H7 (cell line): ENCODE data around the gene NETO2. TPM values are rescaled to one million over a fixed set of nuclear protein-coding genes. Genes with fewer than 3 reads are reported as not detected.
"Not testable (repeated sequence)": the region's sequence is repeated elsewhere in the genome, so short reads cannot be mapped to it uniquely, and the experiment has no call there.

Source experiments
- DNase-seq: peaks from one replicate; pipeline ENCODE4 v3.0.0; 2012
- H3K27me3 ChIP-seq: 2 replicates; pipeline ENCODE4 v1.6.0; 2011; ENCODE audit warnings: mild to moderate bottlenecking, low read length; ENCODE audit not compliant: control insufficient read depth, insufficient read depth
- H3K36me3 ChIP-seq: replicated peaks from 2 replicates; pipeline ENCODE4 v1.5.1; 2011; ENCODE audit warnings: low read length; ENCODE audit not compliant: control insufficient read depth, insufficient read depth
- H3K4me3 ChIP-seq: 2 replicates; pipeline ENCODE4 v1.5.1; 2011; ENCODE audit warnings: low read depth, mild to moderate bottlenecking, control low read depth, low read length, moderate library complexity; ENCODE audit not compliant: insufficient read depth
- total RNA-seq: library from RNA; depleted of rRNA; stranded (reverse); fragments of >200 nt; shearing (Covaris generic); gene quantifications from 2 replicates; pipeline ENCODE4 v1.2.3, GENCODE V29; 2014

NETO2 gene
- total RNA-seq, 1 experiment from 2014 or later: 38.2 TPM

DNA sequence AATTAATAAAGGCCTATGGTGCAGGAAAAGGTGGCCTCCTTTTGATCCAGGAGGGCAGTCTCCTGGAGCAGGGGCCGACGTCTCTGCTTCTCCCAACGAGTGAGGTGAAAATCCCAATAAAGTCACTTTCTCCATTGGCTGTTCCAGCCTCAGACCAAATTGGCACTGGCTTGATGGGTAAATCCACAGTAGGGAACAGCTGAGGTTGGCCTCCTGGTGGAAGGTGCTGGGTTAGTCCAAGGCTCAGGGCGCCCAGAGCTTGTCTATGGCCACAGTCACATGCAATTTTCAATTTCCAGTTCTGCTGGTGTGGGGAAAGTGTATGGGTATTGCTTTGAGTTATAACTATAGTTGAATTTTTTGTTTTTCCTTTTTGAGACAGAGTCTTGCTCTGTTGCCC is 79.0 kb downstream of the NETO2 start:
- Histone ChIP-seq H3K36me3 (no peaks in the 10 kb centered on the region), H3K4me3 (no peak overlapping the region), H3K27me3 (no peaks in the 10 kb centered on the region)
- DNase-seq: no peak

DNA sequence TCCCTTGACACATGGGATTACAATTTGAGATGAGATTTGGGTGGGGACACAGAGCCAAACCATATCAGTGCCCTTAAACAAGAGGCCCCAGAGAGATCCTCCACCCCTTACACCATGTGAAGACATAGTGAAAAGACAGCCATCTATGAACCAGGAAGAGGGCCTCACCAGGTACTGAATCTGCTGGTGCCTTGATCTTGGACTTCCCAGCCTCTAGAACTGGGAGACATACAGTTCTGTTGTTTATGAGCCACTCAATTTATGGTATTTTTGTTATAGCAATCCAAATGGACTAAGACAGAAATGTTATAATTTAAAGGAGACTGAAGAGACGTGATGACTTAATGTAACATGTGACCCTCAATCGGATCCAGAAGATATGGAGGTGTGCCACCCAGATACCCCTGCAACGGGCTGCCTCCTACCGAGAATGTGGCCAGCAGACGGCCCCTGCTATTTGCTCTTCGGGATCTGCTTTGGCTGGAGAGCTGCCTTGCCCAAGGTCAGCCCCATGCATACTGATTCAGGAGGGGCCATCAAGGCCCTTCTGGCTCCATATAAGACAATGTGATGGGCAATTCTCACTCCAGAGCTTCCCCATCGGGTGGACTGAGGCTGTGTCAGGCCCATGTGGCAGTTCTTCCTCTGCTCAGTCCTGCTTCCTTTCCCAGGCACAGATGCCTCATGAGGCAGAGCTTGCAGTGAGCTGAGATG is 80.6 kb downstream of the NETO2 start:
- DNase-seq: no peak
- no peaks in the 10 kb centered on the region for H3K27me3 ChIP-seq
- H3K36me3 ChIP-seq: no peaks in the 10 kb centered on the region
- no peak overlapping the region for H3K4me3 ChIP-seq

DNA sequence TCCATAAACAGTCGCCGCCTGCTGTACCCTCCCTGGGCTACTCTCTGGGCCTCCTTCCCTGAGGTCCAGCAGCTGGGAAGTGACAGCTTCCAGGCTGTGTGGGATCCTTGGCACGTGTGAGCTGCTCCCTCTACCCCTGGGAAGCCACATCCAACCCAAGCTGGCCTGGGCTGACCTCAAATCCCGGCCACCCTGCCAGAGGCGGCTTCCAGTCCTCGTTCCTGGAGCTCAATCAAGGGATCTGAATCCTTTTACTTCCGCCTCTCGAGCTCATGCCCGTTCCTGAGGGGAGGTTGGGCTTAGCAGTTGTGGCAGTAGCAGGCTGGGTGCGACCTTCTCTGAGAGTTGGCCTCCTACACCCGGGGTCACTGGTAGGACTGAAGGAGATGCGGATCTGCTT is 82.5 kb downstream of the NETO2 start:
- no peaks in the 10 kb centered on the region for H3K36me3 ChIP-seq
- DNase-seq: no peak
- no peaks in the 10 kb centered on the region for H3K27me3 ChIP-seq
- H3K4me3 ChIP-seq: no peak overlapping the region

DNA sequence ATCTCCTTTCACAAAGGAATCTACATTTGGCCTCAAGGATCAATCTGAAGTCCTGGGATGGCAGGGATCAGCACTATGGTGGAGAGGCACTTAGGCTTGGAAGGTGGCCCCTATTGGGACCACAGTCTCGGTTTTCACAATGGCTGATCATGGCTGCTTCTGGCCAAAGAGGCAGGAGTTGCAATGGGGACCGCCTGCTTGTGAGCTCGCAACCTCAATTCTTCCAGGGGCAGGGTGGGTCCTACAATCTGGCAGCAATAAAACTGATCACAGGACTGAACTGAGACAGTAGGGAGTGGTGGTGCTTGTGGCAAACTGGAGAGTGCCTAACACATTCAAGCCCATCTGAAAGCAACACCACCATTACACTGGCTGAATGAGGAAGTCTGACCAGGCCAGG is 83.1 kb downstream of the NETO2 start:
- H3K4me3 ChIP-seq: no peak overlapping the region
- DNase-seq: no peak
- H3K27me3 ChIP-seq: no peaks in the 10 kb centered on the region
- no peaks in the 10 kb centered on the region for H3K36me3 ChIP-seq

DNA sequence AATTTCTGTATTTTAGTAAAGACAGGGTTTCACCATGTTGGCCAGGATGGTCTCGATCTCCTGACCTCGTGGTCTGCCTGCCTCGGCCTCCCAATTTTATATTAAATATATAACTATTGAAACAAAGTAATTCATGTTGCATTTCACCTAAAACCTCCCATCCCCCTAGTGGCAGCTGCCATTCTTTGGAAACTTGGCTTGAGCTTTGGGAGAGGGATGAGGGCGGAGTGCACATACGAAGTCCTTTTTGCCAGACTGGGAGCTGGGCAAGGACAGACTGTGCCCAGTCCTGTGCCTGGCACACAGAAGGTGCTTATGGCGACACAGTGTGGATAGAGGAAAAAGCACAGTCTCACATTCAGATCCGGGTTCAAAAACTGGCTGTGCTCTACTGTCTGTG is 83.8 kb downstream of the NETO2 start:
- no peak for DNase-seq
- no peaks in the 10 kb centered on the region for H3K27me3 ChIP-seq
- no peaks in the 10 kb centered on the region for H3K36me3 ChIP-seq
- H3K4me3 ChIP-seq: no peak overlapping the region

DNA sequence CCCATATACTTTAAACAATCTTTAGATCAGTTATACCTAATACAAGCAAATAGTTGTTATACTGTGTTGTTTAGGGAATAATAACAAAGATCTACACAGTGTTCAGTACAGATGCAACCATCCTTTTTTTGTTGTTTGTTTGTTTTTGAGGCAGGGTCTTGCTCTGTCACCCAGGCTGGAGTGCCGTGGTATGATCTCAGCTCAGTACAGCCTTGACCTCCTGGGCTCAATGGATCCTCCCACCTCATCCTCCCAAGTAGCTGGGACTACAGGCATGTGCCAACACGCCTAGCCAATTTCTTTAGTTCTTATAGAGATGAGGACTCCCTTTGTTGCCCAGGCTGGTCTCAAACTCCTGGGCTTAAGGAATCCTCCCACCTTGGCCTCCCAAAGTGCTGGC is 84.6 kb downstream of the NETO2 start:
- not testable (repeated sequence) for H3K36me3 ChIP-seq, H3K27me3 ChIP-seq, H3K4me3 ChIP-seq, DNase-seq

DNA sequence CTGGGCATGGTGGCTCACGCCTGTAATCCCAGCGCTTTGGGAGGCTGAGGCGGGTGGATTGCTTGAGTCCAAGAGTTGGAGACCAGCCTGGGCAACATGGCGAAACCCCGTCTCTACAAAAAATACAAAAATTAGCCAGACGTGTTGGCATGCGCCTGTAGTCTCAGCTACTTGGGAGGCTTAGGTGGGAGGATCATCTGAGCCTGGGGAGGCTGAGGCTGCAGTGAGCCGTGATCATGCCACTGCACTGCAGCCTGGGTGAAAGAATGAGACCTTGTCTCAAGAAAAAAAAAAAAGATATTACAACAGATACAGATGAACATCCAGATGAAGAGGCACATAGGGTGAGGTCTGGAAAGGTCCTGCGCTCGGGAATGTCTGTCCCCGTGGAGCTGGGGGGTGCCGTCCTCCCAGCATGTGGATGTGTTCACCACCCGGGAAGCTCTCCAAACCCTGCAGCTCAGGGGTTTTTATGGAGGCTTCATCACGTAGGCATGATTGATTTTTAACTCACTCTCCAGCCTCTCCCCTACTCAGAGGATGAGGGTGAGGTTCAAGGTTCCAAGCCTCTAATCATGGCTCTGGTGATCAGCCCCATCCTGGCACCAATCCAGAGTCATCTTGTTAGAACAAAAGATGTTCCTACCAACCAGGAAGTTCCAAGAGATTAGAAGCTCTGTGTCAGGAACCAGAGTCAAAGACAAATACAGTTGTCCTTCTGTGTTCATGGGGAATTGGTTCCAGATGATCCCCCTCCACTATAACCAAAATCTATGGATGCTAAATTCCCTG is 85.3 kb downstream of the NETO2 start:
- Histone ChIP-seq H3K27me3 (no peaks in the 10 kb centered on the region), H3K4me3 (no peak overlapping the region), H3K36me3 (no peaks in the 10 kb centered on the region)
- DNase-seq: no peak

DNA sequence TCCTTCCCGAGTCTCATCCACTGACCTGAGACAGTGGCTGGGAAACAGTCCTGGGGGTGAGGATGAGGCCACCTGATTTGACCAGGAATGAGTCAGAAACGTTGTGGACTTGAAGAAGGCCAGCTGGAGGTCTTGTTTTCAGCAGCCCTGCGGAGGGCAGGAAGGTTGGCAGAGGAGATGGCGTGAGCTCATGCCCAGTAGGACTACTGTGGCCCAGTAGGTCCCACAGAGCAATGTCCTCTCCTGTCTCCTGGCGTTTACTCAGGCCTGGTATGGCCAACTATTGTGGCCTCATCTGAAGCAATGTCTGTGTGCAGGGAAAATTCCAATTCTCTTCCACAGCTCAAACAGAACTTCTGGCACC is 86.1 kb downstream of the NETO2 start:
- DNase-seq: no peak
- H3K27me3 ChIP-seq: no peaks in the 10 kb centered on the region
- no peaks in the 10 kb centered on the region for H3K36me3 ChIP-seq
- no peak overlapping the region for H3K4me3 ChIP-seq

DNA sequence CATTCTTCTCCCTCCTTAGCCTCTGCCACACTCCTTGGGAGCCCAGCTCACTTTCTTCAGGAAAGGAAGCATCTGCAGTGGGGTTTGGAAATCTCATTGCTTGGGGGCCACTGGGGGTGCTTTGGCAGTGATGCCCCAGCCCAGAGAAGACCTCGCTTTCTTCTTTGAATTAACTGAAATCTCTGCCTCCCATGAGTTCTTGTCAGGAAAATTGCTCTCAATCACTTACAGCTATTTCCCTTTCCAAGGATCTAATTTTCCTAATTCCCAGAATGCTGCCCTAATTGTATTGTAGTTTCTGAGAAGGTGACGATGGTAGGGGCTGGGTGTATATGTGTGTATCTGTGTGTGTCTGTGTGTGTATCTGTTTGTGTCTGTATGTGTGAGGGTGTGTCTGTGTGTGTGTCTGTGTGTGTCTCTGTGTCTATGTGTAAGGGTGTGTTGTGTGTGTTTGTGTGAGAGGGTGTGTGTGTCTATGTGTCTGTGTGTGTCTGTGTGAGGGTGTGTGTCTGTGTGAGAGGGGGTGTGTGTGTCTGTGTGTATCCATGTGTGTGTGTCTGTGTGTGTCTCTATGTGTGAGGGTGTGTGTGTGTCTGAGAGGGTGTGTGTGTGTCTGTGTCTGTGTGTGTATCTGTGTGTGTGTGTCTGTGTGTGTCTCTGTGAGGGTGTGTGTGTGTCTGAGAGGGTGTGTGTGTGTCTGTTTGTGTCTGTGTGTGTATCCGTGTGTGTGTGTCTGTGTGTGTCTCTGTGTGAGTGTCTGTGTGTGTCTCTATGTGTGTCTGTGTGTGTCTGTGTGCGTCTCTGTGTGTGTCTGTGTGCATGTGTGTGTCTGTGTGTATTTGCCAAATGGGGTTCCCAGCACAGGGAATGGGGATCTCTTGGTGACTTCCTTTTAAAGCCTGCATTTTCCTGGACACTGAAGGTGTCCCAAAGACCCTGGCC is 86.8 kb downstream of the NETO2 start:
- H3K4me3 ChIP-seq: no peak overlapping the region
- DNase-seq: no peak
- no peaks in the 10 kb centered on the region for H3K27me3 ChIP-seq
- H3K36me3 ChIP-seq: no peaks in the 10 kb centered on the region

DNA sequence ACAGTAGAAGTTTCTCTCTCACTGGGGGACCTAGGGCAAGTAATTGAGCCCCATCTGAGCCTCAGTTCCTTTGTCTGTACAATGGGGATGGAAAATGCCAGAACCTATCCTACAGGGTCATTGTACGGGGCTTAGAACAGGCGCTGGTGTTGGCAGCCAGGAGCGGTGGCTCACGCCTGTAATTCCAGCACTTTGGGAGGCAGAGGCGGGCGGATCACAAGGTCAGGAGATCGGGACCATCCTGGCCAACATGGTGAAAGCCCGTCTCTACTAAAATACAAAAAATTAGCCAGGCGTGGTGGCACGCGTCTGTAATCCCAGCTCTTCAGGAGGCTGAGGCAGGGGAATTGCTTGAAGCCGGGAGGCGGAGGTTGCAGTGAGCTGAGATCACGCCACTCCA is 87.7 kb downstream of the NETO2 start:
- not testable (repeated sequence) for H3K4me3 ChIP-seq, H3K27me3 ChIP-seq, DNase-seq, H3K36me3 ChIP-seq

DNA sequence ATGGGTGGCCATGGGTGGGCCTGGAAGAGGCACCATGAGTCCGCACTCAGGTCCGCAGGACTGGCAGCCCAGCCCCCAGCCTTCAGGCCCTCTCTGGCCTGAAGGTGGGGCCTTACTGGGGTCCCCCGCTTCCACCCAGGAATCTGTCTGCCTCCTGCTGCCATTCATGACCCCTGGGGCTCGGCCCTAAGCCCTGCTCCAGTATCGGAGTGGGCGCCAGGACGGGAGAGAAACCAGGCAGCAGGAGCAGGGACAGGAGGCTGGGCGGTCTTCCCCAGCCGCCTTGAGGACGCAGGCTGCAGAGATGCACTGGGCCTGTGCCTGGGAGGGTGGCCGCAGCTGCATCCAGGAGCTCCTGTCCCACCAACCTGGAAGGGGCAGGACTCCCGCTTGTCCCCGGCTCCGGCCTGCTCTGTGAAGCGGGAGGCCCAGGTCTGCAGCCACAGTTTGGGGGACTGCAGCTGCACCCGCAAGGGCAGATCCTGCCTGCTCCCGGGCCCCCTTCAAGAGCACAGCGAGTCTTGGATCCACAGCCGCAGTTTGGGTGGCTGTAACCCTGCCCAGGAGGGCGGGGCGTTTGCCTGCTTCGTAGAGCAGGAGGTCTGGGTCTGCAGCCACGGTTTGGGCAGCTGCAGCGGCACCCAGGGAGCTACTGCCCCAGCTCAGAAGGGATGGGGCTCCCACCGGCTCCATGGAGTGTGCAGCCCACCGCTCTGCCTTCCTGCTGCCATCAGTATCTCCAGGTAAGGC is 88.4 kb downstream of the NETO2 start:
- H3K27me3 ChIP-seq: no peaks in the 10 kb centered on the region
- peak; percentile 29 for DNase-seq
- H3K4me3 ChIP-seq: no peak overlapping the region
- H3K36me3 ChIP-seq: no peaks in the 10 kb centered on the region

DNA sequence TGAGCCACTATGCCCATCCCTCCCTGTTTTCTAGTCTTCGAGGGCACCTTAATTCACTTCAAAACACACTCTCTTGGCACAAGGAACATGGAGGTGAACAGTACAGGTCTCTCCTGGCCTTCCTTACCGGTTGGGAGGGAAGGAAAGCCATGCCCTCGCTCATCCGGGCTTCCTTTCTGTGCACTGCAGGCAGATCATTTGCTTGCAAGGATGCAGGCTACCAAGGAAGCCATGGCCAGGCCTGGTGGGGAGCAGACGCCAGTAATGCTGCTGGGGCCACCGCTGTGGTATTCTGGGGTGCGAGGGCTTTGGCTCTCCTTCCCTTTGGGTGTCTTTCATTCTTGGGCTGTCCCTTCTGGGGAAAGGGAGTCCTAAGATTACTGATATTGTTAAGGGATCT is 89.4 kb downstream of the NETO2 start:
- Histone ChIP-seq H3K27me3 (no peaks in the 10 kb centered on the region), H3K36me3 (no peaks in the 10 kb centered on the region), H3K4me3 (no peak overlapping the region)
- DNase-seq: peak; percentile 25

DNA sequence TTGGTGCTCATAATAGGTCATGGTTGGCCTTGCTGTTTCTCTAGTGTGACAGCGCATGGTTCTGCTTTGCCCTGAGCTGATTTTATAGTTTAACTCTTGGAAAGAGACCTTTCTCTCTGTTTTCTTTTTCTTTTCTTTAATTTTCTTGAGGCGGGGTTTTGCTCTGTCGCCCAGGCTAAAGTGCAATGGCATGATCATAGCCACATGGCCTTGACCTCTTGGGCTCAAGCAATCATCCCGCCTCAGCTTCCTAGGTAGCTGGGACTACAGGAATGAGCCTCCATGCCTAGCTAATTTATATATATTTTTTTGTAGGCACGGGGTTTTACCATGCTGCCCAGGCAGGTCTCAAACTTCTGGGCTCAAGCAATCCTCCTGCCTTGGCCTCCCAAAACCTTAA is 89.8 kb downstream of the NETO2 start:
- no peaks in the 10 kb centered on the region for H3K36me3 ChIP-seq
- H3K27me3 ChIP-seq: no peaks in the 10 kb centered on the region
- DNase-seq: no peak
- no peak overlapping the region for H3K4me3 ChIP-seq
